Activated CD4-positive, CD25-positive, alpha-beta regulatory T cell treated with anti-CD3 and anti-CD28 coated beads, Interleukin-2, amount 50 U/mL, for 72 hours (primary cell): ENCODE data around the gene LYZL2.
"Not testable (repeated sequence)": the region's sequence is repeated elsewhere in the genome, so short reads cannot be mapped to it uniquely, and the experiment has no call there.

Experiments
- DNase-seq: peaks from one replicate; pipeline ENCODE4 v3.0.0; 2021

LYZL2 gene

DNA sequence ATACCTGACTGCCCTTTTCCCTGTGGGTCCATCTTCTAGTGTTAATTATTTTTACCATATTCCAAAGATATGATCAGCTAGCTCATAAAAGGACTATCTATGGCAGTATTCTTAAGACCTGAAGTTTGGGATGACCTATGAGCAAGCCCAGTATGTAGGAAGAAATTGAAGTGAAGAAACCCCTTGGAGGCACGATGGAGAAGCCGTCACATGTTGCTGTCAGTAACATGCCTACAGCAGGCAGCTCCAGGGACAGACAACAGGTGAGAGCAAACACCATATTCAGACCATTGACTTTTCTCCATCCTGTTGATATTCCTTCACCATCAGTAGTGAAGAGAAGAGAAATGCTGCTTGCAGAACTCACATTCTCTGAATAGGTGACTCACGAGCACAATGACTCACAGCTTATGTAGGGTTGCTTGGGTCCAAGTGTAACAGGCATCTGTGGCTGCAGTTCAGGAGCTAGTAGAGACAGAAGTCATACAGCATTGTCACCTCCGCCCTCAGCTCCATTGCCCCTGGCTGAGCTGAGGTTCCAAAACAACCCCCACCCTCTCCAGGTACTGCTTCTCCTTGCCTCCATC is 8.4 kb upstream of the LYZL2 start:
- DNase-seq, result no peak

DNA sequence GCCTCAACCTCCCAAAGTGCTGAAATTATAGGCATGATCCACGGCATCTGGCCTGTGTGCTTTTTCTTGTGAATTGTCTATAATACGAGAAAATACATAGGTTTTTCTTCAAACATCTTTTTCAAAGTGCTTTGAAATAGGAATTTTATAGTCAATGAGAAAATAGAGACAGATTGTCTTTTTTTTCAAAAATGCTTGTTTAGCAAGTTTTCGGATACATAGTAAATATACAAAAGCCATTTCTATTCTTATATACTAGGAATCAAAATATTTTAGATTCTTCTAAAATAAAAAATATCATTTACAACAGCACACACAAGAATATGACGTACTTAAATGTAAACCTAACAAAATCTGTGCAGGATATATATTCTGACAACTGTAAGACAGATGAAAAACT is 1.6 kb upstream of the LYZL2 start:
- no peak for DNase-seq

GRCh38 chr10:30630571-30630970 is 1.0 kb upstream of the LYZL2 start:
- no peak for DNase-seq

DNA sequence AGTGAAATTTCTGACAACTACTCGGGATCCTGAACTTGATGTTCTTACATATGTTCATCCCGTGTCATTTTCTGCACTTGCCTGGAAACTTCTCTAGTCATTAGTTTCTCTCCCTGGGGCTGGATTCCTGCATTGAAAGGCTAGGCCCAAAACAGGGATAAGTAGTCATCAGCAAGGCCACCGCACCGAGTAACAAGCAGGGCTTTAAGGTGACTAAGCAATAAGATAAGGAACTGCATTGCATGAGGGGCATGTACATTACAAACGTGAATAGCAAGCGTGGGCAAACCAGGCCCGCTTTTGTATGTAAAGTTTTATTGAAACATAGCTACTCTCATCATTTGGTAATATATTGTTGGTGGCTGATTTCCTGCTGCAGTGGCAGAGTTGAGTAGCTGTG is 977 bp downstream of the LYZL2 start:
- DNase-seq, result not testable (repeated sequence)

DNA sequence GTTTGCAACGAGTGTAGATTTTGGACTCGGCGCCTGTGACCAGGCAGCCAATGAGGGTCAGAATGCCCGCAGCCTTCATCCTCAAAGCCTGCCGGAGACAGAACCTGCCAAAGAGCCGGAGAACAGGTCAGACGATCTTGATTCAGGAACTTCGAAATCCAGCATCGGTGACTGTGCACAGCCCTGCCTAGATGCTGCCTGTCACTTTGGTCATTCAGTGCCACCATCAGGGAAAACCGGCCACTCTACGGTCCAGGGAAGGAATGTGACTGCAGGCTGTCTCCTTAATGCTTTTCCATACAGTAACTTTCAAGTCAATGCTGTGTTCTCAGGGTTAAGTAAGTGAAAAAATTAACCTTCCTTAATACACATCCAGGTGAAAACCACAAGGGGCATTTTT is 2.7 kb downstream of the LYZL2 start:
- DNase-seq, result not testable (repeated sequence)

DNA sequence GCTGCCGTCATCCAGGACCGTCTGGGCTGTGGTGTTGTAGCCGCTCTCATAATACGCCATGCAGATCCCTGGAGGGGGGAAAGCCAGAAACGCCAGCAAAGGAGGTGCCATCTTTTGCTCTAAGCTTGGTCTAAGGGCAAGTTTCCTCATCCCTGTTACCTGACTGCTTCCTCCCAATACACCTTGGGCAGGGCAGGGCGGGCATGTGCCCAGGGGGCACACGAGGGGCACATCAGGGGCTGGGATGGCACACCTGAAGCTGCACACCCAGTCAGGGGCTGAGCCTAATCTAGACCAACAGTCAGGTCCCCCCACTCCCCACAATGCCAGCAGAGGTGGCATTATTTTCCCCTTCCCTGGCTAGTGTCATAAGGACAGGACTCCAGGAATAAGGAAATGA is 3.4 kb downstream of the LYZL2 start:
- DNase-seq, result not testable (repeated sequence)

- no peak for DNase-seq
Observed at GRCh38 chr10:30625080-30625479, 4.5 kb downstream of the LYZL2 start.

DNA sequence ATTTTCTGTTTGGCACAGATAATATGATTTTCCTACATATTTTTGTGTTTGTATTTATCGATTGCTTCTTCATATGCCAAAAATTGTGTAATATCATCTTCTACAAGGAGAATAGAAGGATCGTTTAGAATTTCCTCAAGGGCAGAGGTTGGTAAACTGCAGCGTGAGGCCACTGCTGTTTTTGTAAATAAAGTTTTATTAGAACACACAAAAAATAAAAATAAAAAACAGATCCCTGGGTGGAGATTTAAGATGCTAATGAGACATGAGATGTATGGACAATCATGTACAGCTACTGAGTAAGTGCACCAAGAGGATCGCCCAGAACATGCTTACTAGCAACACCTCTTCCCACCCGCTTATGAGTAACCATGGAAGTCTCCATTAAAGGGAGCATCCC is 9.6 kb downstream of the LYZL2 start:
- DNase-seq, result no peak

DNA sequence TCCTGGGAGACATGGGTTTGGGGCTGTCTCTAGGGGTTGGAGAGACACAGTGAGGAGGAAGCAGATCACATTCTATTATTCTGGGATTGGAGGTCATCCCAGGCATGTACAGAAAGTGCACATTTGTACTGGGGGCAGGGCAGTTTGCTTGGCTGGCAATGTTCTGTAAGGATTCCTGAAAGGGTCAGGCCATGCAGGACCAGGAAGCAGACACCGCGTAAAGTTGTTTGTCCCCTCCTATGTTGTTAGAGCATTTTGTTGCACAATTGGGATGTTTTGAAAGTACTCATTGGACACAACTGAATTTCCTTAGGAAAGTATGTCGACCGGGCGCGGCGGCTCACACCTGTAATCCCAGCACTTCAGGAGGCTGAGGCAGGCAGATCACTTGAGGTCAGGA is 12.5 kb downstream of the LYZL2 start:
- DNase-seq, result no peak

GRCh38 chr10:30611041-30611440 is 18.5 kb downstream of the LYZL2 start:
- DNase-seq, result not testable (repeated sequence)

GRCh38 chr10:30607814-30608213 is 21.7 kb downstream of the LYZL2 start:
- no peak for DNase-seq

GRCh38 chr10:30606313-30606712 is 23.2 kb downstream of the LYZL2 start:
- DNase-seq, result no peak

GRCh38 chr10:30605341-30606121 is 24.0 kb downstream of the LYZL2 start:
- not testable (repeated sequence) for DNase-seq

DNA sequence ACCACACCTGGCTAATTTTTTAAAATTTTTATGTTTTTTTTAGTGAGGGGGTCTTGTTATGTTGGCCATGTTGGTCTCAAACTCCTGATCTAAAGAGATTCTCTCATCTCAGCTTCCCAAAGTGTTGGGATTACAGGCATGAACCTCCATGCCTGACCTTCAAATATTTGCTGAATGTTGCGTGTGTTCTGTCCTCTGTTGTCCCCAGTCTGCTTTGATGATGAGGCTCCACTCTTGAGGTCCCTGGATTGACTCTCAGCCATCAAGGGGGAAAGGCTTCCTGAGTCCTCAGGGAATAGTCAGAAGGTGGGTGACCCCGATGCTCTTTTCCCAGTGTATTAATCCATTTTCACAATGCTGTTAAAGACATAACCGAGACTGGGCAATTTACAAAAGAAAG is 26.0 kb downstream of the LYZL2 start:
- no peak for DNase-seq

GRCh38 chr10:30602747-30603146 is 26.8 kb downstream of the LYZL2 start:
- DNase-seq, result no peak

DNA sequence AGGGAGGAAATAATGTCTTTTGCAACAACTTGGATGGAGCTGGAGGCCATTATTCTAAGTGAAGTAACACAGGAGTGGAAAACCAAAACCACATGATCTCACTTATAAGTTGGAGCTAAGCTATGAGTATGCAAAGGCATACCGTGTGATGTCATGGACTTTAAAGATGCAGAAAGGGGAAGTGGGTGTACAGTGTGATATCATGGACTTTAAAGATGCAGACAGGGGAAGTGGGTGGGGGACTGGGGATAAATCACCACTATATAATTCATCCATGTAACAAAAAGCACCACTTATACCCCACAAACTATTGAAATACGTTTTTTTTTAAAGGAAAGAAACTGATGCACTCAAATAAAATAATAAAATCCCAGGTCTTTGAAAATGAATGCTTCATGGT is 29.5 kb downstream of the LYZL2 start:
- DNase-seq, result no peak

- no peak for DNase-seq
Observed at GRCh38 chr10:30598105-30598776, 31.3 kb downstream of the LYZL2 start.

GRCh38 chr10:30597433-30597824 is 32.1 kb downstream of the LYZL2 start:
- not testable (repeated sequence) for DNase-seq

DNA sequence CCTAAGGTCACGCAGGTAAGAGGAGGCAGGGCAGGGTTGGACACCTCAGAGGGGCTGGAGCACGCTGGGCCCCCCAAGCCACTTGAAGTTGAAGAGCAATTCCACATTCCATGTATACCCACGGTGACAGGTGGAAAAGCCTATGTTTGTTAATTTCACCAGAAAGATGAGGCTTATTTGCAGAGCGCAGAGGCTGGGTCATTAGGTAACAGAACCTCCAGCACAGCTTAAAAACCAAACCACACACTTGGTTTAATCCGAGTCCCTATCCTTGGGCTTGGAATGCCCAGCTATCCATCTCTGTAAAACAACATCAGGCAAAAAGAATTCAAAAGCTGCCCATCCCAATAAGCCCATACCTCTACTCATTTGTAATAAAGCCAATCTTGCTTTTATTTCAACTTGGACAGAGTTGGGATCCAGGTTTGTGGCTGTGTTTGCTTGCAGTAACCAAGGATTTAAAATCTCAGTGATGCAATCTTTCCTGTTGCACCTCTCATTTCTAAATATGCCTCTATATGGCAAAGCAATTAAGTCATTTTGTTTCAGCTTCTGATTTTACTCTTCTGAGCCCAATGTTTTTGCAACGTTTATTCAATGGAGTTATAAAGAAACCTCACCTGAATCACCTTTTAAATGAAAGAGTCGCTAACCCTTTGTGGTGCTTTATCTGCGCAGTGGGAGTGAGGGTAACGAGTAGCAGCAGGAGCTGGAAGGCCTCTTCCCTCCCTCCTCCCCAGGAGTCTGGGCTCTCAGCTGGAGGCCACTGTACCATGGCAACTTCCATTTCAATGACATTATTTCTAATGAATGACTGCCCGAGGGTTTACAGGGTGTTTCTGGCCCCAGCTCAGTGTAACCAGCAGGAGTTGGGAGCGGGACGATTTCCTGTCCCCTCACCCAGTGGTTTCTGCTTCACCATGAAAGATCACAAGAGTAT is 32.8 kb downstream of the LYZL2 start:
- DNase-seq, result not testable (repeated sequence)

- no peak for DNase-seq
Observed at GRCh38 chr10:30596013-30596412, 33.5 kb downstream of the LYZL2 start.

- no peak for DNase-seq
Observed at GRCh38 chr10:30594077-30594476, 35.5 kb downstream of the LYZL2 start.

- DNase-seq, result not testable (repeated sequence)
Observed at GRCh38 chr10:30592770-30593169, 36.8 kb downstream of the LYZL2 start.

DNA sequence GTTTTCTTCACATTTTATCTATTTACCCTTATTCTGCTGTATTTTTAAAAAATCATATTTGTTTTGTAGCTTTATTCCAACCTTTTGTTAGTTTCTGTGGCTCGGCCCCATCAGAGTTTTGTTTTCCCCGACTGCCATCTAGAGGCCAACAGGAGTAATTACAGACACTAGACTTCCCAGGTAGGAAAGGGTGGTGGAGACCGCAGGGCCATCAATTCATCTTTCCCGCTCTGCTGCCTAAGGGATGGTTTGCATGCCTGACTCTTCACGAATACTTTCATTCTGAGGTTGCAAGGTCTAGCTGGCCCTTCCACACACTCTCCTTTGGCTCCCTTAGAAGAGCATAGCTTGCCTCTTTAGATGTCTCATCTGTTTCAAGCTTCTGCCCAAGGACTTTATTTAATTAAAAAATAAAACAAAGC is 38.3 kb downstream of the LYZL2 start:
- peak; percentile 34 for DNase-seq
